ENCODE results near the gene SPTB. TPM values are rescaled to one million over a fixed set of nuclear protein-coding genes. Genes with fewer than 3 reads are reported as not detected.

SPTB gene
- total RNA-seq, 1 donor from 2014 or later = 32.7 TPM

DNA sequence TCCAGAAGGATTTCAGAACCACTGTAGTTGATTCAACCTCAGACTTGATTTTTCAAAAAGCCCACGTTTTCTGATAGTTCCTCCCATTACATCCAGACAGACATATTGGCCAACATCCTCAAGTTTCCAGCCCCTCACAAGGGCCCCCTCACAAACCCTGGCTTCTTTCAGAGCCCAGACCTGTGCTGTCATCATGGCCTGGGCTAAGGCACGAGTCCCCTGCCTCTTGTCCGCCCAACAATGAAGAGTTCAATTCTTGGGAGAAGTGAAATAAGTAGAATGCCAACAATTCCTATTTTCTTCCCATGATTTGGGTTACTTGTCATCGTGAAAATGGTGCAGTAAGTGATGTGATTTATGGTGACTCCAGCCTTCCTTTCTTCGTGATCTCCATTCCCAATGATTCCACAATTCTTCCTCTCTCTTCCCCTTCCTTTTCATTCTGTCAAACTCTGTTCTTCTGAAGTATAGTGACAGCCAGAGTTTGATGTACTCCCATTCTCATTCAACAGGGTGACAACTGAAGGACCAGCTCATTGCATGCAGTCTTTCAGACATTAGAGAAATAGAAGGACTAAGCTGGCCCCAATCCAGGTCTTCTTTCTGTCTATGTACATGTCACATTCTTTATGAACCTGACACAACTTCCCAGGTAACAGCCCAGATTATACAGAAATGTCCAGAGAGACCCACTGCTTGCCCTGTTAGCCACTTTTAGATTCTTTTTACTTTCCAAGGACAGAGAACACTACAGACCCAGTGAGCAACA lies 29.2 kb downstream of the SPTB start:
- no peak for DNase-seq

DNA sequence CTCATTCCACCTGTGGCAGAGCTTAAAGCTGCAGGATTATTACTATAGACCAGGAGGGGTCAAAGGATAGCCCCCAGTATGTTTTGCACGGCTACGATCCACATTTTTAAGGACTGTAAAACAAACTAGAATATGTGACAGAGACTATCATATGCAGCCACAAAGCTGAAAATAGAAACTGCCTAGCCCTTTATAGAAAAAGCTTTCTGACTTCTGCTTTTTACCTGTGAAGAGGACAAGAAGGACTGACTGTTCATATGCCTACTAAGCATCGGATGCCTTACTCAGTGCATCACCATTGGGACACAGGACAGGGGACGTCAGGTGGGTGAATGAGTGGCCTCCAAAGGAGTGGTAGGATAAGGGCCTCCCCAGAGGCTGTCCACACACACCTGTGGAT lies 29.8 kb downstream of the SPTB start:
- DNase-seq = no peak

DNA sequence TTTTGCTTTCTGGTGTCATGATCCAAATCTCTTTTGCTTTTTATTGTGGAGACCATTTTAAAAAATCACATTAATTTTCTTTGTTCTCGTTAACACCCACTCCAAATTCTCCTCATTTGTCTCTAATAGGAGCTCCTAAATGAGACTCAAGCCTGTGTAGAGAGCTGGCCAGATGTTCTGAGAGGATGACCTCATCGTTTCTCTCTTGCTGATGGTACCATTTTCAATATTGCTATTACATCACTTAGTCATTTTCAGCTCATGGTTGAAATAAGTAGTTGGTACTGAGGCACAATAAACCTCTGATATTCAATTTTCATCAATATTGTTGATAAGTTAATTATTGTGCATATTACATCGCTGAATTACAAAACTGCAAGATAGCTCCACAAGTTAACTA lies 31.5 kb downstream of the SPTB start:
- DNase-seq = no peak

DNA sequence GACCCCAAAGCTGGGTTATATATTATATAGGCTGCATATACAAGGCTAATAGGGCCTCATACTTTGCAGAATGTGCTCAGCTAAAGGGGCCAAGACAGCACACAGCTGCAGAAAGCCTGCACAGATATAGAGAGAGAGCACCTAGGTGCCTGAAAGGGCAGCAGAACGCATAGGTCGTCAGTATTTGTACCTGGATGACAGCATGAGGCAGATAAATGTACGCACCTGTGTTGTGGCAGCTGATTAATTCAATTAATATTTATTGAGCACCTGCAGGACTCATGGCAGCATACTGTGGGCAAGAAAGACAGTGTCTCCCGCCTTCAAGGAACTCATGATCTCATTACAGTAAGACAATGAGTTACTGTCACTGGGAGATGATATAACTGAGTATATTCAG lies 33.4 kb downstream of the SPTB start:
- DNase-seq = no peak

DNA sequence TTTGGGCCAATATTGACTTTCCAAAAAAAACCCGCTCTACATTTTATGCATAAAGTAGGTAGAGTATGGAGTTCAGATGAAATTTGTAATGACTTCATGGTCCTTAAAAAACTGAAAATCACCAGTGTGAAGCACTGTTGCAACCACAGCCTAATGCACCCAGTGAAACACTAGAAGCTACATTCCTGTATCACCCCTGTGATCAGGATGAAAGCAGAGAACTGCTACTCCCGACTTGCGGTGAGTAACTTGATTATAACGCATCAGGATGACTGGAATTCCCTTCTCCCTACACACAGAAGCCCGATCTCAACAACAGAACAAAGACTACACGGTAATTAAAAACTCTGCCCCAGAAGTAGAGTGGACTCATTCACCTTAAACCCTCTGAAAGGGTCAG lies 33.8 kb downstream of the SPTB start:
- DNase-seq = no peak

DNA sequence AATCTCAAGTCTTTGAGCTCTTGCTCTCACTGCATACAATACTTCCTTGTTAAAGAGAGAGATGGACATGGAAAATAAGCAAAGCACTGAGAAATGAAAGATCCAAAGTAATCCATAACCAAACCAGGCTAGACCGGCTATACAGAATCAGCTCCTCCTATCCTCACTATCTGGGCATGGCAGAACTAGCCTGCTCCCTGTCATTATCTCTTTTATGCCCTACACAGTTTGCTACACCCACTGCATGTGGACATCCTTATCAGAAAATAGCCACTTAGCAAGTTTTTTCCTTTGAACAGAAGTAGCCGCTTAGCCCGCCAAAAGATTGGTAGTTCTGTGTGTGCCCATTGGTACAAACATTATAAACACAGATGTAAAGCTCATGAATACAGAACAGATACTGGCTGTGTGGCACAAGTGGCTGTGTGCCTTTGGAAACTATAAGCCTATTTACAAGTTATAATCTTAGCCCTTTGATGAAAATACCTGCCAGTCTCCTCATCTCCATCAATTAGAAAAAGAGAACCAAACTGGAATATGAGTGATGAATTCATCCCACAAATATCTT lies 34.7 kb downstream of the SPTB start:
- DNase-seq = no peak

DNA sequence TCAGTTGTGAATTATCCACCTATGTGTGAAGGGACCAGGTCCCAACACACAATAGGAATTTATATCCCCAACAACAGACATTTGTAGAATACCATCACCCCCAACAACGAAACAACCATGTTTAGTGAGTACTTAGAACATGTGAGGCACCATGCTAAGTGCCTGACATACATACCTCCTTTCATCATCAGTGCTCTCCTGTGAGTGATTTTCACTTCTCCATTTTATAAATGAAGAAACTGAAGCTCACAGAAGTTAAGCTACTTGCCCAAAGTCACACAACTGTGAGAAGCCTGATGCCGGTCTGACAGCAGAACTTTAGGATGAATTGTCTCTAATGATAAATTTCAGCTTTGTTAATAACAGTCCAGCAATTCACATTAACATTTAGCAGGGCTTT lies 35.4 kb downstream of the SPTB start:
- no peak for DNase-seq

DNA sequence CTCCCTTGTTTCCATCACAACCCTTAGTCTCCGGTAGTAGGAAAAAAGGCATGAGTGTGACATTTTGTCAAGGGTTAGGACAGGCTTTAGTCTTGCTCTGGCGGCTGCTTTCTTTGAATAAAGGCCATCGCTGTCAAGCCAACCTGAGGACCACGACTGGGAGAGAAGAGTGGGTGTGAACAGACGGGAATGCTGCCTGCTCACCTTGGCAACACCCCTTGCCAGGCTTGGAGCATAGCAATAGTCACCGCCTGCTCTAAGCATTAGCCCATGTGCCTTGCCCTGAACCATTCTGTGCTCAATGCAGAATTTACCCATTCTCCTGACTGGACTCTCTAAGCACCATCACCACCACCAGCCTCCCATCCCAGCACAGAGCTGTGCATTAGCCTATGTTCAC lies 36.2 kb downstream of the SPTB start:
- DNase-seq = no peak

DNA sequence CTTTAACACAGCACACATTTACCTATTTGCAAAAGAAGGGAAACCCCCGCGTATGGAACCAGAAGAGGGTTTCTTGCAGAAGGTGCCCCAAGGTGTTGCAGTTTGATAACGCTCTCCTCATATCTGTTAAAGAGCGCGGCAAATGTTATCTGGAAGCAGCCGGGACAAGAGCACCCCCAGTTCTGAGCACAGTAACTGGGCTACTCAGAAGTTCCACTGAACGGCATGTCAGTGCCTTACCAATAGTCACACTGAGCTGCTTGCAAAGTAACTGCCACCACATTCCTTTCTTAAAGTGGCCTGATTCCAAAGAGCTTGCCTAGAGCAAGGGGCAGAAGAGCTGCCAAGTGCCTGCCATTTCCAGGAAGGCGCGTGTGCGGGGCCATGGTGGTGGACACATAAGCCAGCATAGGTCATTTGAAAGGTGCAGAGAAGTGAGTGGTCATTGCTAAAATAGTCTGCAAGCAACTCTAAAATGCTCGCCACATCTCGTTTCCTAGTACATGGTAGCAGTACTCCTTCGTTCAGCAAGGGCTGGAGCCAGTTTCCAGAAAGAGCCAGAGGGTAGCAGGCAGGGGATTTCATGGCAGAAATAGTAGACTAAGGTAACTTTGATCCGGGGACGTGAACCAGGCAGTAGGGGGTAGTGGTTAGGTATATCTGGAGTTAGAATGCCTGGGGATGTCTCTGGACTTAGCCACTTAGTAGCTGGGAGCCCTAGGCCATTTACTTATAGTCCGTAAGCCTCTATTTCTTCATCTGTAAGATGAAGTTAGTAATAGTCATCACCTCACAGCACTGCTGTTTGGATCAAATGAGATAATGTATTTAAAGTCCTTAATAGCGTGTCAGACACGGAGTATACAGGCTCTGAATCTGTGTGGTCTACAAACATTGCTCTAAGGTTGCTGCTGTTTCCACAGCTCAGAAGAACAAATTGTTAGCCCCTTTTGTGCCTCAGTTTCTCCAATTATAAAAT lies 37.6 kb downstream of the SPTB start:
- DNase-seq = no peak

DNA sequence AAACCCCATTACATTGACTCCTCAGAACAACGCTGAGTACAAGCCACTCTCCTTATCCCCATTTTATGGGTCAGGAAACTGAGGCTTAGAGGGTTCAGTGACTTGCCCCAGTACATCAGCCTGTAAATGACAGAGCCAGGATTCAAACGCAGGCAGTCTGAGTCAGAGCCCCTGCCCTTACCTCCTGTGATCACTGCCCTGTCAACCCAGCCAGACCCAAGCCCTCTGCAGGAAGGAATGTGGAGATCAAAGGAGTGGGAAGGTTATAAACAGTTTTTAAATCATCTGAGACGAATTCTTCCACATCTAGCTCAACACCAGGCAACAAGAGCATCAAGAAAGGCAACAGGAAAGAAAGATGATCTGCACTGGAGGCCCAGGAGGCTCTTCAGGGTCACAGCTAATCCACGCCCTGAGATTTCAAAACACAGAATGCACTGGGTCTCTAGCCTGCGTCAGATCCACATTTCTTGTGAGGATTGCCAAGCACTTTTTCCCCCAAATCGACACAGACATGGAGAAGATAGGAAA lies 38.5 kb downstream of the SPTB start:
- DNase-seq = no peak

DNA sequence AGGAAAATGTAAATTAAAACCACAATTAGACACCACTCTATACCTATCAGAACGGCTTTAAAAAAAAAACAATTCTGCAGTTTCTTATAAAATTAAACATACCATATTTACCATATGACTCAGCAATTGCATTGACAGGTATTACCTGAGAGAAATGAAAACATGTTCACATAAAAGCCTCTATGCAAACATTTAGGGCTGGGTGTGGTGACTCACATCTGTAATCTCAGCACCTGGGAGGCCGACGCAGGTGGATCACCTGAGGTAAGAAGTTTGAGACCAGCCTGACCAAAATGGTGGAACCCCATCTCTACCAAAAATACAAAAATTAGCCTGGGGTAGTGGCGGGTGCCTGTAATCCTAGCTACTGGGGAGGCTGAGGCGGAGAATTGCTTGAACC lies 41.1 kb downstream of the SPTB start:
- DNase-seq = no peak

DNA sequence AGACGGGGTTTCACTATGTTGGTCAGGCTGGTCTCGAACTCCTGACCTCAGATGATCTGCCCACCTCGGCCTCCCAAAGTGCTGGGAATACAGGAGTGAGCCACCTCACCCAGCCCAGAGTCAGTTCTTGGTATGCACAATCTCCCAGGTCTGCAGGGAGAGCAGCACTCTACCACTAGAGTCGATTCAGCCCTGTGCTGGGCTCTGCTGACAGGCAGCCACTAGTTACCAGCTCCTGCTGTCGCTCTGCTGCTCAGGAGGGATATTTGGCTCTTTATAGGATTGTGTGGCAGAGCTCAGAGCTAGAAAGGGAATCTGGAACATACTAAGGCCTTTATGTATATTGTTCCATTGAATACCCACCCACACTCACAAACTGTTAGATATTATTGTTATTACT lies 44.3 kb downstream of the SPTB start:
- no peak for DNase-seq

DNA sequence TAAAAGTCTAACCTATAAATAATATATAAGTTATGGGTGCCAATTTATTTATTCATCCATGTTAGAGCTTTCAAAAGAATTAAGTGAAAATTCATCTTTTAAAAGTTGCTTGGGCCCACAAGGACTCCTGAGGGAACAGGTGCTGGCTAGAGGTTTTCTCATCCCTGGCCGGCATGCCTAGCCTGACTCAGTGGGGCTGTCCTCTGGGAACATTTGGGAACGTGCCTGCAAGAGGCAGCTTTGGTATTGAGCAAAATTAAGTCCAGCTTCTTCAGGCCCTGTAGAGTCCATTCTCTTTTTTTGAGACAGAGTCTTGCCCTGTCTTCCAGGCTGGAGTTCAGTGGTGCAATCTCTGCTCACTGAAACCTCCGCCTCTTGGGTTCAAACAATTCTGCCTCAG lies 44.7 kb downstream of the SPTB start:
- DNase-seq = no peak

DNA sequence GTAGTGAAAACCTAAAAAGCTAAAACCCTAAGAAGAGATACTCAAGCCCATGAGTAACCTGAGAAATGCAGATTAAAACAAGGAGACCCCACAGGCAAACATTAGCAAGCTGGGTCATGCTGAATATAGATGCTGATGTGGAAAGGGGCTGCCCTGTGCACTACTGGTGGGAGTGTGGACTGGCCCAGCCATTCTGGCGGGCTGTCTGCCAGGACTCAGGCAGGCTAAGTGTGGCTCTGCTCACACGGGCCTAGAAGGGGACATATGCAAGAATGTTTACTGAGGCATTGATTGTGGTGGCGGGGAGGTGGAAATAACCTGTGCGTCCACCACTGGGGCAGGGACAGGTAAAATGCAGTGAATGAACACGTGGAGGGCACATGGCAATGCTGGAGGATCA lies 48.3 kb downstream of the SPTB start:
- DNase-seq = no peak

DNA sequence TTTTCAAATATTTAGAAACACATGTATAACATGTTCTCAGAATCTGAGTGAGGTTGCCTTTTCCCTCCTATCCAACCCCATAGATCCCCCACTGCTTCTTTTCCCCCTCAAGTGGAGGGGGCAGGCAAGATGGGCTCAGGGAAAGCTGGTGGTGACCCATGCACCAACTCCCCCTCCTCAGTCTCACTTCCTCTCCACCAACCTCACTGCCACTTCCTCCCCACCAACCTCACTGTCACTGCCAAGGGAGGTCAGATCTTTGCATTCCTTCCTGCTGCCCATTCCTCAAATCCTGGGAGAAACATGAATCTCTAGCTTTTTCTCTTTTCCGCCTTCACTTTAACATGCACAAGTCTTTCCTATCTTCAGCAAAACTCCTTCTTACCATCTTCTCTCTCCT lies 48.7 kb downstream of the SPTB start:
- no peak for DNase-seq

DNA sequence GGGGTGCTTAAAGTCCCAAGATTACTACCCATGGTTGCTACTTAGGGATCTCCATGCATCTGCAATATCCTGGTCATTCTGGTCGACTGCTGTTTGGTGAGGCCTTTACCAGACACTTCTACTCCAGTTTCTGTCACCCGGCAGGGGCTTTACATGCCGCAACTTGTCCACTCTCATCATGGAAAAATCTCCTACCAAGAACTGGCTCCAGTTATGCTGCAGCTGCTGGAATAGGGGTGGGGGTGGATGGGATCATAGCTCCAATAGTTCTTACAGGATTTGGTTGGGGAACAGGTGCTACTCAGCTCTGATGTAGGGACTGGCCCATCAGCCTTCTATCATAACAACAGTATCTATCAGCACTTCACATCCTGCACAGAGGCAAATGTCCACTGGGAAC lies 51.6 kb downstream of the SPTB start:
- no peak for DNase-seq

DNA sequence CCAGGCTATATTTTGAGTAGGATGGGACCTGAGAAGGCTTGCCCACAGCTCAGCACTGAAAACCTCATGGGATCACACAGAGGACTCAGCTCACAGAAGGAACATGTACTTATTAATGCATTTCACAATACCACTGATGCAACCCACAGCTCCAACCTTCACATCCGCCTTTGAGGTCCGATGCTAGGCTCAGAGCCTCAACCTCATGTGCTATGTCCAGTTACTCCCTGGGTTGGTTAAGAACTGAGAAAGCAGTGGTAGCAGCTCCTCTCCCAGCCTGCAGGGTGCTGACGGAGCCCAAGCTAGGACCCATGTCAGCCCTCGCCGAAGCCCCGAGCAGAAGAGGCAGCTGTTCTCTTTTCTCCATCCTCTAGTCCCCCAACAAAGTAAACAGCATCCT lies 52.9 kb downstream of the SPTB start:
- no peak for DNase-seq

DNA sequence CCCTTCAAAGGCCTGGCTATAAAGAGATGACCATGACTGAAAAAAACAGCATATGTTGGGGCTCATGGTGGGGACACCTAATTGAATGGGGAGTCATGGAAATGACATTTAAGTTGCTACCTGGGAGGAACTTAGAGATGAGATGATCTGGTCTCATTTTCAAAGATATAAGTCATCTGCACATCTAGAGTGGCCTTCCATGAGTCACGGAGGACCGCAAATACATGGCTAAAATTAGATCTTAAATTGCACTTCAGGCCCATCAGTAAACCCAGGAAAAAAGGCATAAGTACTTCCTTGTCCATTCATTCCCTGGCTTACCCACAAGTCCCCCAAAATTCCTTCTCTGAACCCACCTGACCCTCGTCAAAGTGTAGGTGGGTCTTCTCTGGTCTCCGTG lies 53.4 kb downstream of the SPTB start:
- DNase-seq = no peak

DNA sequence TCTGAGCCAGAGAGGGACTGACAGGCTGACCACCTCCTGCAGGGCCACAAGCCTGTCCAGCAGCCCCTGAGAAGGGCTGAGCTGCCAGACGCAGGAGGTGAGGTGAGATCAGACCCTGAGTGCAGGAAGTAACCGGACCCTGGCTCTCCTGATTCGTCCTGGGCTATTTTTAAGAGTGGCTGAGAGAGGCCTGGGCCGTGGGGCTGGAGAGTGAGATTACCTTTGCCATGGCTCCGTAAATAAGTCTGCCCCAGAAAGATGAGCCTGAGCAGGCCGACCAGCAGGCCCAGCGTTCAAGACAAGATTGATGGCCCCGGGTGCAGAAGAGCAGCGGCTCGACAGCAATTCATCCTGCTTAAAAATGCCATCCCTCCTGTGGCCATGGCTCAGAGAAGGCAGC lies 54.2 kb downstream of the SPTB start:
- DNase-seq = no peak

DNA sequence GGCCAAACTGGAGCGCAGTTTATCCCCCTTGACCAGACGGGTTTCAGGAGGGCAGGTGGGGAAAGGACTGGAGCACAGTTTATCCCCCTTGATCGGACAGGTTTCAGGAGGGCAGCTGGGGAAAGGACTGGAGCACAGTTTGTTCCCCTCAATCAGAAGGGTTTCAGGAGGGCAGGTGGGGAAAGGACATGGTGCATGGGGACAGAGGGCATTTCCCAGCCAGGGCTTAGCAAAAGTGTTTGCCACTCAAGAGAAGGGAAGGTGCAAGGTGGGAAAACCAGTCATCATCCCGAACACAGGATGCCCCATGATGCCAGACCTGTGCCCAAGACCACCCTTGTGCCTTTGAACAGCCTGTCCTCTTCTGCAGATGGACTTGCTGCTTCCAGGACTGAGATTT lies 54.7 kb downstream of the SPTB start:
- no peak for DNase-seq

DNA sequence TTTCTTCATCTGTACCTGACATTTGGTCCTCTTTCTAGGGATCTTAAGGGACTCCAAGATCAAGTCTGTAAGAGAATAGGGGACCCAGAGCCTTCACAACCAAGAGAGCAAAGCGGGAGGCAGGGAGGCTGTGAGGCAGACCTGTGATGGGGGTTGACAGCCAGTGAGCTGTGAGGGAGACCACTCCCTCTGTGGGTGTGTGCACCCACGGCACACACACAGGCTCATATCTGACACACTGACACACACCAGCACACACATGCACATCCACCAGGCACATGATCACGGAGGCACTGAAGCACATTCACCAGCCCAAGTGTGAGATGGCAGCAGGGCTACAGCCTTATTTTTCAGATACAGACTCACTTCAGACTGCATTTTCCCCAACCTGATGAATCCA lies 55.2 kb downstream of the SPTB start:
- no peak for DNase-seq

DNA sequence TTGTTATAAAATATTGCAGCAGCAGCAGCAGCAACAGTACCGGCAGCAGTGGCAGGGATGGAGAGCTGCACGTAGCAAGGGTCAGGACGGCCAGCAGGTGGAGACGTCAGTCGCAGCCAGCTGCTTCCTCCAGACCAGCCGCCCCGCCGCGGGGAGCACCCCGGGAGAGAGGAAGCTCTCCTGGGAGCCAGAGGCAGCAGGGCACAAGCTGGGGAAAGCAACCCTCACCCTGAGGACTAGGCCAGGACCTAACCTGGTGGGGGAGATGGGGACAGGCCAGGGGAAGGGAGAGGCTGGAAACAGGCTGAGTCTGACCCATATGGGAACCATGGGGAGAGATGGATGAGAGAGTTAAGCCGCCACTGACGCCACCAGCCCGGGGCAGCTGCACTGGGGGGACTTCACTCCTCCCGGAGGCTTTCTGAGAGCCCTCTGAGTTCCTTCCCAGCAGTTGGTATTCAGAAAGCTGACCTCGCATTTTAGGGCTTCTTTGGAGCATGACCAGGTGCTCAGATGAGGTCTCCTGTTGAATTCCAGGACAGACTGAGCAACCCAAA lies 56.3 kb downstream of the SPTB start:
- DNase-seq = peak; percentile 28

DNA sequence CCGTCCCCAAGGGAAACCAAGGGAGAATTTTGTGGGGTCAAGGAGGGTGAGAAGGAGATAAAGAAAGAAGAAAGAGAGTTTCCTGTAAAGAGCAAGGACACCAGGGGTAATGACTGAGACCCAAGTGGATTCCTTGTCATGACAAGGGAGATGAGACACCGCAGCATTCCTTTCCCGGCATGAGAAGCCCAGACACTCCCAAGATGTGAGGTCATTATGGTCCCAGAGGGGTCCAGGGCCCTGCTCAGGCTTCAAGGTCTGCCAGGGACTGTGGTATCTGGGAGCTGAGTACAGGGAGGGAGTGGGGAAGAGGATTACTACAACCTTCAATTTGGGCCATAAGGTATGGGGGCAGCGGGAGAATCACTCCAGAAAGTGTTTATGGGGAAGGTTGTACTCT lies 58.1 kb downstream of the SPTB start:
- DNase-seq = no peak
